Colonic mucosa (tissue), 4 donors: ENCODE data around the gene OR52I2. TPM values are rescaled to one million over a fixed set of nuclear protein-coding genes. Genes with fewer than 3 reads are reported as not detected.
A peak's percentile ranks its signal among the peaks of the same experiment; 100 is the strongest.

Experiments used
- DNase-seq: peaks from one replicate; pipeline ENCODE4 v3.0.0-alpha.2; 2020
- H3K27ac ChIP-seq: fragments of 200-600 bp; one replicate; pipeline ENCODE4 v1.8.0; 2021
- H3K27me3 ChIP-seq: fragments of 200-600 bp; one replicate; pipeline ENCODE4 v1.8.0; 2021
- H3K36me3 ChIP-seq: fragments of 200-600 bp; one replicate; pipeline ENCODE4 v1.8.0; 2021
- H3K4me1 ChIP-seq: fragments of 200-600 bp; one replicate; pipeline ENCODE4 v1.8.0; 2021; ENCODE audit warnings: mild to moderate bottlenecking
- H3K4me3 ChIP-seq: fragments of 200-600 bp; one replicate; pipeline ENCODE4 v1.8.0; 2021
- H3K9ac ChIP-seq, 2 donors: one replicate each; pipeline ENCODE4 v1.7.0; 2013; ENCODE audit warnings: control low read depth in 2 of 2, low read depth in 2 of 2, low read length in 2 of 2
- H3K9me3 ChIP-seq: fragments of 200-600 bp; one replicate; pipeline ENCODE4 v1.8.0; 2021
- intact Hi-C: fragments of 100-400 bp; cut with DNase I; formaldehyde crosslinking; loops from one replicate; pipeline ENCODE4 v1.14.1; 2022
- total RNA-seq, 2 donors: library from RNA; stranded (reverse); fragmentation: NEBNext Ultra II Directional in 1 of 2; extraction: Animal tissue kit (Norgen Biotek cat#: 25700) in 1 of 2; gene quantifications; one replicate each; pipeline ENCODE4 v1.2.1, GENCODE V29; 2021
- TF ChIP-seq, protein P1 (sequence below): fragments of 200-600 bp; IDR thresholded peaks from one replicate; pipeline ENCODE4 v1.8.0; 2022; ENCODE audit warnings: antibody characterized with exemption, mild to moderate bottlenecking
- donor health status: healthy.
- donor health status: DM: no; HTN: no; CAD: no.
- donor health status: DM: no; HTN: no; CAD: no.

The OR52I2 gene
- total RNA-seq, 2 donors from 2014 or later: not detected

DNA sequence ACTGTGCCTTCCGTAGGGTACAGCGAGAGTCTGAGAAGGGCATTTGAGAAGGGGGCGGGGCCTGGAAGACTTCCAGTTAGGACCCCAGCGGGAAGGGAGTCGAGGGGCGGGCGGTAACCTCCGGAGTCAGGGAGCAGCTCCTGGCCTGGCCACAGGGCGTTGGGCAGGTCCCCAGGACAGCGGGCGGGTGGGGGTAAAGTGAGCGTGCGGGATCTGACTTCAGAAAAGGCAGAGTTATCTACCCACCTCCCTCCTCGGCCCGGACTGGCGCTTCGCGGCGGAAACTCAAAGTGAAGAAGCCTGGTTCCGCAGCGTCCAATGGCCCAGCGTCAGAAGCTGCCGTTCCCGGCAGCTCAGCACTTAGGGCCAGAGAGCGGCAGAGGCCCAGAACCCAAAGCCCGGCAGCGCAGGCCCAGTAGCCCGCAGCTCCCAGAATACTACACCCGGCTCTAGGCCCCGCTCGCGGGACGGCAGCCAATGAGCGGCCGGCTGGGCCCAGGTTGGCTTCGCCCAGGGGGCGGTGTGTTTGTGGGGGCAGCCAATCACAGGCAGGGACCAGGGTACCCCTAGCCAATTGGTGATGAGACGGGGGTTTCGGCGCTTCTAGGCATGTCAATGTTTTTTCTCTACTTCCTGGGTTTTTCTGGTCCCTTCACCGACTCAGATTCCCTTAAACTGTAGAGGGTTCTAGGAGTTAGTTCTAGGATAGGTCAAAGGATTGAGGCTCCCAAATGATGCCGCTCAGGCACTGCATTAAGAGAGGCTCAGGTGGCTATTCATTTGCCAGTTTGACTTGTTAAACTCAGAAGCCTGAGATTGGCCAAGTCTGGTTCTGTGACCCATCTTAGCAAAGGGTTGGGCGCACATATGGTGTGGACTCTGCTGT lies 26.5 kb downstream of the OR52I2 start, which contains the start of gene TRIM68:
TSS of gene TRIM68 (minus strand) at position 451 of the 886 bp plus-strand sequence. CDS start 2,727 bp downstream, outside the sequence.
- Histone ChIP-seq H3K27ac (peak within 1 kb of the TSS; percentile 84), H3K9me3 (no peaks in the 10 kb centered on the region), H3K4me1 (no peaks in the 10 kb centered on the region), H3K9ac (peak within 1 kb of the TSS; percentile 66 to 86), H3K27me3 (no peaks in the 10 kb centered on the region), H3K36me3 (no peaks in the 10 kb centered on the region), H3K4me3 (peak within 1 kb of the TSS; percentile 57)
- TF ChIP-seq, protein P1, sequence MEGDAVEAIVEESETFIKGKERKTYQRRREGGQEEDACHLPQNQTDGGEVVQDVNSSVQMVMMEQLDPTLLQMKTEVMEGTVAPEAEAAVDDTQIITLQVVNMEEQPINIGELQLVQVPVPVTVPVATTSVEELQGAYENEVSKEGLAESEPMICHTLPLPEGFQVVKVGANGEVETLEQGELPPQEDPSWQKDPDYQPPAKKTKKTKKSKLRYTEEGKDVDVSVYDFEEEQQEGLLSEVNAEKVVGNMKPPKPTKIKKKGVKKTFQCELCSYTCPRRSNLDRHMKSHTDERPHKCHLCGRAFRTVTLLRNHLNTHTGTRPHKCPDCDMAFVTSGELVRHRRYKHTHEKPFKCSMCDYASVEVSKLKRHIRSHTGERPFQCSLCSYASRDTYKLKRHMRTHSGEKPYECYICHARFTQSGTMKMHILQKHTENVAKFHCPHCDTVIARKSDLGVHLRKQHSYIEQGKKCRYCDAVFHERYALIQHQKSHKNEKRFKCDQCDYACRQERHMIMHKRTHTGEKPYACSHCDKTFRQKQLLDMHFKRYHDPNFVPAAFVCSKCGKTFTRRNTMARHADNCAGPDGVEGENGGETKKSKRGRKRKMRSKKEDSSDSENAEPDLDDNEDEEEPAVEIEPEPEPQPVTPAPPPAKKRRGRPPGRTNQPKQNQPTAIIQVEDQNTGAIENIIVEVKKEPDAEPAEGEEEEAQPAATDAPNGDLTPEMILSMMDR: no peak
- peak; percentile 97 for DNase-seq
- intact Hi-C loops: no loop called here

DNA sequence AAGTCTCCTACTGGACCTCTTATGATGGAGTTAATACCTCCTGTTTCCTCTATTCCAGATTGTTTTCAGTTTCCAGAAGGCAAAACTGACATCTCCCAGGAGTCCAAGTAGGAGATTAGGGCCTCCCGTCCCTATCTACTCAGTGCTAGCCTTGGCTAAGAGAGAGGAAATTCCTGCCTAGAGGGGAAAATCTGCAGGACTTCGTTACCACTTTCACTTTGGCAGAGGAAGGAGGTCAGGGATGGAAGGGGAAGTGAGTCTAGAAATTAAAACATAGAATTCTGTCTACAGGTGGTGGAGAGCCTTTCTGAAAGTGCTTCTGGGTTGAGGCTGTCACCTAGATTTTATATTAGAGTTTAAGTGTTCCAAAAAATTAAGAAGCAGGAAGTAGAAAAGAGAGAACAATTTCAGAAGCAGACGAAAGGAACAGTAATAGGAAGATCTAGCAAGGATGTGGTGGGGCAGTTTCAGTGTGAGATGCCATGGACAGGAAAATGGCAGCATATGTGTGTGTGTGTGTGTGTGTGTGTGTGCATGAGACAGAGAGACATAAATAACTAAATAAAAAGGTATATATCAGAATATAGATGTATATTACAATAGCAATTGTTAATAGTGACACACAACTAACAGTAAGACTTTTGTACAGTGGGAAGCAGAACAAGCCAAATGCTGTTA lies 28.9 kb downstream of the OR52I2 start:
- Histone ChIP-seq H3K27me3 (no peaks in the 10 kb centered on the region), H3K36me3 (no peaks in the 10 kb centered on the region), H3K4me1 (no peaks in the 10 kb centered on the region), H3K4me3 (no peak overlapping the region), H3K9me3 (no peaks in the 10 kb centered on the region), H3K27ac (no peak overlapping the region), H3K9ac (no peak overlapping the region)
- no peak for DNase-seq
- TF ChIP-seq, protein P1: no peak
- intact Hi-C loops: no loop called here

DNA sequence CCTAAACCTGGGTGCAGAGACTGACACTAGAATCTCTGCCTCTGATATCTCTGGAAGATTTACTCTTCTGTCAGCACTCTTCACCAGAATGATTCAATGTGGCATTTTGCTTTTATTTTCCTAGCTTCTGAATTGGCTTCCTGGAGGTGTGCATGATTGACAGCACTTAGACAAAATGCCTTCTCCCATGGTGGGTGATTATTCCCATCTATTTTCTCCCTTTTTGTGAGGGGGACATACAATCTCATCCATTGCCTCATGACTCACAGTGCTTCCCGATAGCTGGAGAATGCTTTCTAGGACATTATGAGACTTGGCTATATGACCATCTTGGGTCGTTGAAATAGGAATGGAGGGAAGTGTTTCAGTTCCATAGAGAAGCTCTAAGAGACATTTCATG lies 30.4 kb downstream of the OR52I2 start:
- DNase-seq: no peak
- H3K27ac ChIP-seq: no peak overlapping the region
- H3K4me1 ChIP-seq: no peaks in the 10 kb centered on the region
- no peak overlapping the region for H3K4me3 ChIP-seq
- H3K36me3 ChIP-seq: no peaks in the 10 kb centered on the region
- intact Hi-C loops: no loop called here
- H3K9ac ChIP-seq: no peak overlapping the region
- TF ChIP-seq, protein P1: no peak
- H3K27me3 ChIP-seq: no peaks in the 10 kb centered on the region
- no peaks in the 10 kb centered on the region for H3K9me3 ChIP-seq

DNA sequence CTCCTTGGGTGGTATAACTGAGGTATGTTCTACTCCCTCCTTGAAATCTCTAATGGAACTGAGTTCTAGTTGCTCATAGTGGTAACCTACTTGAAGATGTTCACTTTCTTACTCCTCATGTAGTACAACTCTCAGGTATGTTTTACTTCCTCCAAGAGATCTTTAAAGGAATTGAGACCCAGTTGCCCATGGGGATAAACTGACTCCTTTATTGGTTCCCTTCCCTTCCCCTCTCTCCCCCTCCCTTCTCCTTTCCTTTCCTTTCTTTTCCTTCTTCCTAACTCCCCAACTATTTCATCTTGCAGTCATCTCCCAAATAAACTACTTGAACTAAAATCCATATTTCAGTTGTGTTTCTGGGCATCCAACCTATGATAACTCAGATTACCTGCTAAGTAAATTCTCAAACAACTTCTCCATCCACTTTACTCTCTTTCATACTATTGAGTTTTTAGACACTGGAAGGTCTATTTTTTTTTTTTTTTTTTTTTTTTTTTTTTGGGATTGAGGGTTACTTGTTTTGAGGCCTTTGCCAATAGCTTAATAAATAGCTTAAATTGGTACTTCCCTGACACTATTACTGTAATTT lies 34.4 kb downstream of the OR52I2 start:
- H3K9ac ChIP-seq: no peak overlapping the region
- no peak for DNase-seq
- H3K4me1 ChIP-seq: no peaks in the 10 kb centered on the region
- no peaks in the 10 kb centered on the region for H3K27me3 ChIP-seq
- H3K9me3 ChIP-seq: no peaks in the 10 kb centered on the region
- H3K27ac ChIP-seq: no peak overlapping the region
- TF ChIP-seq, protein P1: no peak
- H3K36me3 ChIP-seq: no peaks in the 10 kb centered on the region
- intact Hi-C loops: no loop called here
- no peak overlapping the region for H3K4me3 ChIP-seq

DNA sequence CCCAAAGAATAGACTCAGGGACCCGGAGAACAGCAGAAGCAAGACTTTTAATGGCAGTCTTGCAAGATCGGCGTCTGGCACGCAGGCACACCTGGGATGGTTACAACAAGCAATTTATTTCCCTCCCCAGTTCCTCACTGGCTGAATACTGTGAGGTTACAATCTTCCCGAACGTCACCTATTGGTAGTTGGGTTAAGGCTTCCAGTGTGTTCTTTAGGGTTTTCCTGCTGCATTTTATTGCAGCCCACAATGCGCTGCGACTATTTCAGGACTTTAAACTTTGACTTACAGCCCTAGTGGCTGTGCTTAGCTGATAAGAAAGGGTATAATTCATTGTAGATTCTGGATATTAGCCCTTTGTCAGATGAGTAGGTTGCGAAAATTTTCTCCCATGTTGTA lies 38.0 kb downstream of the OR52I2 start:
- Histone ChIP-seq H3K4me1 (no peaks in the 10 kb centered on the region), H3K27ac (no peak overlapping the region), H3K9me3 (no peaks in the 10 kb centered on the region), H3K4me3 (no peak overlapping the region), H3K9ac (no peak overlapping the region), H3K36me3 (no peaks in the 10 kb centered on the region), H3K27me3 (no peaks in the 10 kb centered on the region)
- TF ChIP-seq, protein P1: no peak
- DNase-seq: peak; percentile 44
- intact Hi-C loops: no loop called here
